H9 (cell line): ENCODE data around the gene SLC27A1. TPM values are rescaled to one million over a fixed set of nuclear protein-coding genes. Genes with fewer than 3 reads are reported as not detected.

Experiments used
- DNase-seq: peaks from one replicate; pipeline ENCODE4 v3.0.0-alpha.2; 2017
- H2AFZ ChIP-seq: one replicate; pipeline ENCODE4 v1.6.1; 2013; ENCODE audit warnings: mild to moderate bottlenecking, low read length, control low read depth, moderate library complexity
- H2AK5ac ChIP-seq: 2 replicates; pipeline ENCODE4 v1.6.1; 2013; ENCODE audit warnings: low read length, control low read depth, mixed read lengths; ENCODE audit not compliant: insufficient read length
- H2BK120ac ChIP-seq: one replicate; pipeline ENCODE4 v1.6.1; 2013; ENCODE audit warnings: low read depth, mild to moderate bottlenecking, low read length, control low read depth, inconsistent platforms; ENCODE audit not compliant: poor library complexity, severe bottlenecking
- H2BK12ac ChIP-seq: 2 replicates; pipeline ENCODE4 v1.6.1; 2013; ENCODE audit warnings: low read length, control low read depth, mixed read lengths, low read depth; ENCODE audit not compliant: insufficient read length
- H2BK15ac ChIP-seq: 2 replicates; pipeline ENCODE4 v1.6.1; 2013; ENCODE audit warnings: low read depth, low read length, control low read depth
- H2BK20ac ChIP-seq: one replicate; pipeline ENCODE4 v1.6.1; 2013; ENCODE audit warnings: low read depth, mild to moderate bottlenecking, low read length, control low read depth, inconsistent platforms; ENCODE audit not compliant: poor library complexity, severe bottlenecking
- H2BK5ac ChIP-seq: 2 replicates; pipeline ENCODE4 v1.6.1; 2013; ENCODE audit warnings: low read length, control low read depth, mixed read lengths; ENCODE audit not compliant: insufficient read length
- H3K14ac ChIP-seq: 2 replicates; pipeline ENCODE4 v1.6.1; 2013; ENCODE audit warnings: low read length, control low read depth; ENCODE audit not compliant: insufficient read depth
- H3K18ac ChIP-seq: 2 replicates; pipeline ENCODE4 v1.6.1; 2013; ENCODE audit warnings: low read depth, mild to moderate bottlenecking, mixed read lengths, low read length, control low read depth; ENCODE audit not compliant: insufficient read length
- H3K23ac ChIP-seq: 2 replicates; pipeline ENCODE4 v1.6.1; 2013; ENCODE audit warnings: low read length, control low read depth, mixed read lengths, low read depth; ENCODE audit not compliant: insufficient read length
- H3K23me2 ChIP-seq: 2 replicates; pipeline ENCODE4 v1.6.1; 2013; ENCODE audit warnings: low read depth, mild to moderate bottlenecking, mixed read lengths, low read length, control low read depth; ENCODE audit not compliant: insufficient read length, poor library complexity, severe bottlenecking
- H3K27ac ChIP-seq: 2 replicates; pipeline ENCODE4 v1.5.1; 2013; ENCODE audit warnings: low read length, control low read depth, mixed read lengths, low read depth; ENCODE audit not compliant: insufficient read length
- H3K27me3 ChIP-seq: 2 replicates; pipeline ENCODE4 v1.6.1; 2013; ENCODE audit warnings: low read length, control low read depth, inconsistent platforms; ENCODE audit not compliant: insufficient read depth
- H3K4ac ChIP-seq: 2 replicates; pipeline ENCODE4 v1.6.1; 2013; ENCODE audit warnings: low read depth, mild to moderate bottlenecking, control low read depth, inconsistent platforms, low read length, moderate library complexity
- H3K4me1 ChIP-seq: 2 replicates; pipeline ENCODE4 v1.6.1; 2013; ENCODE audit warnings: low read length, control low read depth, inconsistent platforms; ENCODE audit not compliant: insufficient read depth
- H3K4me2 ChIP-seq: 2 replicates; pipeline ENCODE4 v1.6.1; 2013; ENCODE audit warnings: low read length, control low read depth, mixed read lengths; ENCODE audit not compliant: insufficient read length, insufficient read depth
- H3K56ac ChIP-seq: 2 replicates; pipeline ENCODE4 v1.6.1; 2013; ENCODE audit warnings: low read depth, mild to moderate bottlenecking, mixed read lengths, low read length, control low read depth; ENCODE audit not compliant: insufficient read length
- H3K79me1 ChIP-seq: 2 replicates; pipeline ENCODE4 v1.6.1; 2013; ENCODE audit warnings: low read depth, mild to moderate bottlenecking, moderate library complexity, low read length, control low read depth, inconsistent platforms; ENCODE audit not compliant: insufficient read depth, poor library complexity, severe bottlenecking
- H3K79me2 ChIP-seq: 2 replicates; pipeline ENCODE4 v1.6.1; 2013; ENCODE audit warnings: low read length, control low read depth, inconsistent platforms; ENCODE audit not compliant: insufficient read depth
- H3K9ac ChIP-seq: 2 replicates; pipeline ENCODE4 v1.6.1; 2013; ENCODE audit warnings: low read length, control low read depth, mixed read lengths; ENCODE audit not compliant: insufficient read length; ENCODE audit errors: extremely low read depth
- H3K9me3 ChIP-seq: one replicate; pipeline ENCODE4 v1.6.1; 2013; ENCODE audit warnings: low read depth, low read length, inconsistent platforms; ENCODE audit not compliant: control insufficient read depth
- H3T11ph ChIP-seq: one replicate; pipeline ENCODE4 v1.6.1; 2013; ENCODE audit warnings: mild to moderate bottlenecking, low read length, control low read depth, inconsistent platforms
- H4K20me1 ChIP-seq: one replicate; pipeline ENCODE4 v1.6.1; 2013; ENCODE audit not compliant: control insufficient read depth, insufficient read length, insufficient read depth
- H4K5ac ChIP-seq: 2 replicates; pipeline ENCODE4 v1.6.1; 2013; ENCODE audit warnings: low read depth, mild to moderate bottlenecking, mixed read lengths, low read length, control low read depth; ENCODE audit not compliant: insufficient read length
- H4K8ac ChIP-seq: replicated peaks from 2 replicates; pipeline ENCODE4 v1.6.1; 2013; ENCODE audit warnings: low read length, control low read depth, mixed read lengths, low read depth; ENCODE audit not compliant: insufficient read length
- H4K91ac ChIP-seq: 2 replicates; pipeline ENCODE4 v1.6.1; 2013; ENCODE audit warnings: low read depth, mild to moderate bottlenecking, moderate library complexity, mixed read lengths, low read length, control low read depth; ENCODE audit not compliant: insufficient read length
- H3K27ac Mint-ChIP-seq, 3 experiments: 2 replicates in 2 of 3; 3 replicates in 1 of 3; pipeline ENCODE4 v1.8.0; 2020 to 2021; ENCODE audit warnings: mixed read lengths in 3 of 3, mild to moderate bottlenecking in 1 of 3, moderate library complexity in 1 of 3
- H3K27me3 Mint-ChIP-seq: 2 replicates; pipeline ENCODE4 v1.8.0; 2021; ENCODE audit warnings: low read depth, mild to moderate bottlenecking, moderate library complexity, mixed read lengths
- H3K36me3 Mint-ChIP-seq, 3 experiments: 2 replicates in 2 of 3; 3 replicates in 1 of 3; pipeline ENCODE4 v1.8.0; 2020 to 2021; ENCODE audit warnings: low read depth in 3 of 3, mixed read lengths in 3 of 3; ENCODE audit not compliant: insufficient read depth in 1 of 3
- H3K4me1 Mint-ChIP-seq, 2 experiments: 2 replicates each; pipeline ENCODE4 v1.8.0; 2020; ENCODE audit warnings: mixed read lengths in 2 of 2
- H3K4me3 Mint-ChIP-seq, 2 experiments: 2 replicates in 1 of 2; 3 replicates in 1 of 2; pipeline ENCODE4 v1.8.0; 2020 to 2021; ENCODE audit warnings: mild to moderate bottlenecking in 2 of 2, mixed read lengths in 2 of 2, moderate library complexity in 1 of 2
- H3K9me3 Mint-ChIP-seq, 2 experiments: 2 replicates in 1 of 2; 3 replicates in 1 of 2; pipeline ENCODE4 v1.8.0; 2020; ENCODE audit warnings: mild to moderate bottlenecking in 2 of 2, mixed read lengths in 2 of 2, moderate library complexity in 1 of 2
- WGBS: extraction: QIAGEN DNeasy Blood & Tissue Kit; methylation state at CpG from one replicate; pipeline ENCODE4 v1.1.7; 2013; ENCODE audit warnings: missing lambda C conversion rate, low lambda C conversion rate, mixed read lengths; ENCODE audit not compliant: insufficient read length; ENCODE audit errors: extremely low coverage; 5-methylcytosine and 5-hydroxymethylcytosine counted together
- total RNA-seq: library from RNA; stranded (reverse); gene quantifications from 2 replicates; pipeline ENCODE4 v1.2.1, GENCODE V29; 2021
- TF ChIP-seq, protein P1 (sequence below): fragments of 200-600 bp; sonication (generic); conservative IDR thresholded peaks from 3 replicates; pipeline ENCODE4 v1.8.0; 2021; ENCODE audit warnings: antibody characterized with exemption, mild to moderate bottlenecking

SLC27A1 gene
- total RNA-seq, 1 experiment from 2014 or later, result 6.4 TPM

- WGBS, result no CpG with 5 or more reads among the region's 13 CpGs
- no peaks in the 10 kb centered on the region; a peak in 1 of 7 replicates for H3K36me3 Mint-ChIP-seq
These were observed 11.7 kb downstream of the SLC27A1 start for GRCh38 chr19:17481986-17482385.

More at GRCh38 chr19:17481986-17482385, 11.7 kb downstream of the SLC27A1 start:
- H3K18ac ChIP-seq, result no peak overlapping the region
- no peak for DNase-seq
- H3T11ph ChIP-seq, result no peak overlapping the region
- peaks cover 2% of the 10 kb centered on the region for H3K23me2 ChIP-seq
- Mint-ChIP-seq H3K27me3 (peaks cover 2% of the 10 kb centered on the region), H3K4me1 (peaks cover 8 to 14% of the 10 kb centered on the region in 2 experiments), H3K9me3 (no peaks in the 10 kb centered on the region; a peak in 1 of 5 replicates), H3K4me3 (no peak overlapping the region), H3K27ac (no peak overlapping the region)
- no peak overlapping the region for H2AFZ ChIP-seq
- no peaks in the 10 kb centered on the region for H3K79me1 ChIP-seq
- no peak overlapping the region for H4K91ac ChIP-seq
- no peaks in the 10 kb centered on the region for H3K79me2 ChIP-seq
- H3K14ac ChIP-seq, result no peak overlapping the region
- no peaks in the 10 kb centered on the region for H3K27me3 ChIP-seq
- H3K4me1 ChIP-seq, result no peaks in the 10 kb centered on the region
- no peak overlapping the region for H3K4ac ChIP-seq
- H3K56ac ChIP-seq, result no peak overlapping the region
- no peak overlapping the region for H3K4me2 ChIP-seq
- no peaks in the 10 kb centered on the region for H4K20me1 ChIP-seq
- no peak overlapping the region for H2AK5ac ChIP-seq
- H2BK15ac ChIP-seq, result no peak overlapping the region
- no peak overlapping the region for H3K23ac ChIP-seq
- no peaks in the 10 kb centered on the region for H3K9me3 ChIP-seq
- H4K5ac ChIP-seq, result no peak overlapping the region
- no peak overlapping the region for H3K9ac ChIP-seq
- H2BK120ac ChIP-seq, result no peak overlapping the region
- H3K27ac ChIP-seq, result no peak overlapping the region
- no peak overlapping the region for H2BK20ac ChIP-seq
- H2BK12ac ChIP-seq, result no peak overlapping the region
- H4K8ac ChIP-seq, result no peak overlapping the region
- TF ChIP-seq, protein P1, sequence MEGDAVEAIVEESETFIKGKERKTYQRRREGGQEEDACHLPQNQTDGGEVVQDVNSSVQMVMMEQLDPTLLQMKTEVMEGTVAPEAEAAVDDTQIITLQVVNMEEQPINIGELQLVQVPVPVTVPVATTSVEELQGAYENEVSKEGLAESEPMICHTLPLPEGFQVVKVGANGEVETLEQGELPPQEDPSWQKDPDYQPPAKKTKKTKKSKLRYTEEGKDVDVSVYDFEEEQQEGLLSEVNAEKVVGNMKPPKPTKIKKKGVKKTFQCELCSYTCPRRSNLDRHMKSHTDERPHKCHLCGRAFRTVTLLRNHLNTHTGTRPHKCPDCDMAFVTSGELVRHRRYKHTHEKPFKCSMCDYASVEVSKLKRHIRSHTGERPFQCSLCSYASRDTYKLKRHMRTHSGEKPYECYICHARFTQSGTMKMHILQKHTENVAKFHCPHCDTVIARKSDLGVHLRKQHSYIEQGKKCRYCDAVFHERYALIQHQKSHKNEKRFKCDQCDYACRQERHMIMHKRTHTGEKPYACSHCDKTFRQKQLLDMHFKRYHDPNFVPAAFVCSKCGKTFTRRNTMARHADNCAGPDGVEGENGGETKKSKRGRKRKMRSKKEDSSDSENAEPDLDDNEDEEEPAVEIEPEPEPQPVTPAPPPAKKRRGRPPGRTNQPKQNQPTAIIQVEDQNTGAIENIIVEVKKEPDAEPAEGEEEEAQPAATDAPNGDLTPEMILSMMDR, result no peak
- no peak overlapping the region for H2BK5ac ChIP-seq
